ENCODE data around the gene PRKCH.
"Not testable (repeated sequence)": the region's sequence is repeated elsewhere in the genome, so short reads cannot be mapped to it uniquely, and the experiment has no call there.

Gene PRKCH

DNA sequence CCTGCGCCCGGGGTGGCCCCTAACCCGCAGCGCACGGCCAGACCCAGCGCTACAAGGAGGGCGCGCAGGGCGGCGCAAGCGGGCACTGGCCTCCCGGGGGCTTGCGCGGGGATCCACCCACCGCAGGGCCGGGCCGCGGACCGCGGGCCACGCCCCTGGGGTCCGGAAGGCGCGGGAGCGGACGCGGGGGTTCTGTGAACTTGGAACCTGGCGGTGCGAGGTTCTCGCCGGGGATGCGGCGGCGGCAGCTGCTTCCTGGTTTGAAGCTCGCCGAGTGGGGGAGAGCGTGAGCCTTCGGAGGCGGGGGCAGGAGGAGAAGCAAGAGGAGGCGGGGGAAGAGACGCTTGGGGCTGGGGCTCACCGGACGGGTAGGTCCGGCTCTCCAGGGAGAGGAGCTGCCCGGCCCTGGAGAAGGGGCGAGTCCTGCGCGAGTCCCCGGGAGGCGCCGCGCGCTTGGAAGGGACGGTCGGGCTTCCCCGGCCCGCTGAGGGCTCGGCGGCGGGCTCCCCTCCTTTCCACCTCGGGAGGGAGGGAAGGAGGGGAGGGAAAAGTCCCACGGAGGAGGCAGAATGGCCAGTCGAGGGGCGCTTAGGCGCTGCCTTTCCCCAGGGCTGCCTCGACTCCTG lies at the start of gene PRKCH:
Gene PRKCH, plus strand, starts transcription at position 195 of the 626 bp plus-strand sequence. CDS start 523 bp downstream, outside the sequence.
- DNase-seq = peak; percentile 83

DNA sequence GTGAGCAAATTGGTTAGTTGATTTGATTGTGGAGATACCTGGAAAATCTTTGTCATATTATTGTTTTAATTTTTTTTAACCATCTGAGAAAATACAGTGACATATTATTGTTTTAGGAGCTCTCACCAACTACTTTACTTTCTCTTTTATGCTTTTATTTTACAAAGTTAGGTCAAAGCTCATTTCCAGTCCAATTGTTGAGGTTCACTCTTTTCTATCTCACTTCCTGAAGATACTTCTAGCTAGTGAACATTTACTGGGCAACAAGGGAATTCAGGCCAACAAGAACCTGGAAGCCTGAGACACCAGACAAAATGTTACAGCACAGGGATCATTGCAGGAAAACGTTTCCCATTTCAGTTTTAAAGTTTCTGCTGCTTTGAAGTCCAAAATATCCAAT lies 44.1 kb upstream of the PRKCH start:
- DNase-seq = no peak

DNA sequence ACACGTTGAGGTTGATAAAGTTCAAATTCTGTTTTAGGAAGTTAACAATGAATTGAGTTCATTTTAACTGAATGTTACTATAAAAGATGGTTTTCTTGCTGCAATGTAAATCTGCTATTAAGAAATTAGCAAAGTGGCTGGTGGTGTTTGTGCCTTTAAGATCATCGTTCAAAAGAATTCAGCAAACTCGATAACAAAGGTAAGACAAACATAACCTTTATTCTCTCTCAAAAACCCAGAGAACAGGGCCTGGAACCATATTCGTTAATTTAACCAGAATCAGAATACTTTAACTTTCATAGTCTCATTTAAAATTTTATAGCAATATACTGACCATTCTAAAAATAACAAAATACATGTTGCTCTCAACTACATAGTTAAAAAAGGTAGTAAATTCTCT lies 43.6 kb upstream of the PRKCH start:
- DNase-seq = no peak

DNA sequence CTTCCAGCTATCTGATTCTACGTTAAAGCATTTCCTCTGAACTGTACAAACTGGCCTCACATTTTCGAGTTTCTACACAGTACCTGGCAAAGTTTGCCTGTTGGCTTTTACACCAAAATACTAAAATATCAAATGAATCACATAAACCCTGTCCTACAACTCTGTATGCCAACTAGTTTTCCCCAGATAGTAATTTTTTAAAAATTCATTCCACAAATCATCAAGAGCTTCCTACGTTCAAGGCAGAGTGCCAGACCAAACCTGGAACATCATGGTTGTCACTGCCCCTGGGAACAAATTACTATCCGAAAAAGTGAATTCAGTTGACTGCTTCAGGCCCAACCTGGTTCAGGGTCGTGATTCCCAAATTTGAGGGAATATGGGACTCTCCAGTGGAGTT lies 42.3 kb upstream of the PRKCH start:
- DNase-seq = no peak

DNA sequence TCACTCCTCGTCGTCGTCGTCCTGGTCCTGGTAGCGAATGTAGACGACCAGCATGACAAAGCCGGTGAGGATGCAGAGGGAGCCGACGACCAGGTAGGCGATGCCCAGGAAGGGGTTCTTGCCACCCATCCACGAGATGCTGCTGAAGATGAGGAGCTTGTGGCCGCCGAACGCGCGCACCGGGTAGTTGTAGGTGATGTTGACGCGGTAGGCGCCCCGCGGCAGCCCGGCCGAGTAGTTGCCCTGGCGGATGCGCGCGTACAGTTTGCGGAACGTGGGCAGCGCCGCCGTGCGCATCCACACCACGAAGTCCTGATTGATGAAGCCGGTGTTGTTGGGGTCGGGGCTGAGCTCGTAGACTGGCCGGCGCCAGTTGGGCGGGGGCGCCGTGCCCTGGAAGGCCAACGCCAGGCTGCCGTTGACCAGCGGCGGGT lies 41.3 kb upstream of the PRKCH start:
- peak; percentile 40 for DNase-seq

DNA sequence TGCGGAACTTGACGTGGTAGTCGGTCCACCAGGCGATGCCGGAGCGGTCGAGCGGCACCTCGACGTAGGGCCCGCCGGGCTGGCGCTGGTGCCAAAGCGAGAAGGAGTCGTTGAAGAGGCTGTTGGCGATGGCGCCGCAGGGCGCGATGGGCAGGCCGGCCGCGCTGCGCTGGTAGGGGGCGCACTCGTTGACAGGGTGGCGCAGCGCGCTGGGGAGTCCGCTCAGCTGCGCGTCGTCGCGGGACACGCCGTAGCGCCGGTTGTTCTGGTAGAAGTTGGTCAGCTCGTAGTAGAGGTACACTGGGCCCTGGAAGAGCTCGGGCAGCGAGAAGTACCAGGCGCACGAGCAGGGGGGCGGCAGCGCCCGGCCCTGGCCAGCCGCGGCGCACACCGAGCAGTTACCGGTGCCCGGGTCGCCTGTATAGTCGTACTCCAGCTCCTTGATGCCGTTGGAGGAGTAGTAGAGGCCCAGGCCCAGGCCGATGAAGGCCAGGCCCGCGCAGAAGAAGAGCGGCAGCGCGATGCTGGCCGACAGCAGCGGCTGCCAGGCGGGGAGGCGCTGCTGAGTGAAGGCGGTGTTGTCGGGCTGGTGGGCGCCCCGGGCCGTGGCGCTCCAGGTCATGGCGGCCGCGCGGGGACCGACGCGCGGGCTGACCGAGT lies 40.7 kb upstream of the PRKCH start:
- peak; percentile 77 for DNase-seq

DNA sequence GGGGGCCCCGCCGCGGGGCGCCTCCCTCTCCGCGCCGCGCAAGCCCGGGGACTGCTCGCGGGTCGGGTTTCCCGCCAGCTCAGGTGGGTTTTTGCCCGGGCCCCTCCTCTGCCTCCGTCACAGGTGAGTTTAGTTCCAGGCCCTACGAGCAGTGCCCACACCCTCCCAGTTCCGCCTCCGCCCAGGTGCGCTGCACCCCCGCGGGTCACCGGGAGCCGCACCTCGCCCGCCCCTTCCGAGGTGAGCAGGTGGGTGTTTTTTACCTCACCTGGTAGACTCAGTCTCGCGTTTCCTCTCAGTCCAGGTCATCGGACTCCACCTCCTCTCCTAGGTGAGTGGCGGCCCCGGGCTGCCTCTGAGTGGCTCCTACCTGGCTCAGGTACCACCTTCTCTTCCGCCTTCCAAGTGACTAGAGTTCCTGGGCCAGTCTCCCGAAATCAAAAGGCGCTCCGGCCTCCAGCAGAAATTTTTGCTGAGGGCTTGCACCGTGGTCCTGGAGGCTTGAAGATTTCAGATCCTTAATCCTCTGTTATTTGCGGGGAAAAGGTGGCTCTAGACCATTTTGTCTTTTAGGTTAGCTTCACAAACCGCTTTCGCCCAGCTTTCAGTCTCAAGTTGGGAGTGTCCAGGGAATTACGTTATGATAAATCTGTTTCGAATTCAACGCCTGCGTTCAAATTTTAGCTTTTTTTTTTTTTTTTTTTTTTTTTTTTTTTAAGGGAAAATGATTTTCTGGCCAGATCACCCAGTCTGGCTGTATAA lies 40.0 kb upstream of the PRKCH start, which contains the start of gene TMEM30B:
Gene TMEM30B, minus strand, starts transcription at position 153 of the 762 bp plus-strand sequence. CDS start 191 bp downstream, outside the sequence.
- DNase-seq = peak; percentile 15

DNA sequence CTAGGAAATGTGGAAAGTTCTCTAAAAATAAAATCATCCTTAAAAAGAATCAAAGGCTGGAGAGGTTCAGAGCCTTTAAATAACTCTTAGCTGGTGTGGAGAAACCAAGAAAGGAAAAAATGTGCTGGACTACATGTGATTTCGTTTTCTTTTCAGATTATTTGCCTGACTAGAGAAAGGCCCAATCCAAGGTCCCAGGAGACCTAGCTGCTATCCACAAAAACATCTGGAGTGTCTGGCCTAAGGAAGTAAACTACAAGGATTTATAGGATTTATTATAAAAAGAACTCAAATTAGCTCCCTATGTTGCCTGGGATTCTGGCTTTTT lies 39.5 kb upstream of the PRKCH start:
- no peak for DNase-seq

DNA sequence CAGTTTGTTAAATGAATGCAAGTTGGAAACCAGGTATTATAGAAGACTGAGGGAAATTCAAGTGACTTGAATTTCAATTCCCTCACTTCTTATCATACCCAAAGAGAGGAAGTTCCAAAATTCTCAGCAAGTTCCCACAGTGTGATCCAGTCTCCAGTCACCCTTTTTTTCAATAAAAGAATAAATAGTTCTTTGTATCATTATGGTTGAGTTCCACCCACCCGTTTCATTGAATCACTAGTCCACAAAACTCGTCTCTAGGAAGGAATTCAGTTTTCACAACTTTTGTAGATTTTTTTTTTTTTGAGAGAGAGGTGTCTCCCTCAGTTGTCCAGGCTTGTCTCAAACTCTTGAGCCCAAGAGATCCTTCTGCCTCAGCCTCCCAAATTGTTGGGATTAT lies 38.6 kb upstream of the PRKCH start:
- DNase-seq = no peak

DNA sequence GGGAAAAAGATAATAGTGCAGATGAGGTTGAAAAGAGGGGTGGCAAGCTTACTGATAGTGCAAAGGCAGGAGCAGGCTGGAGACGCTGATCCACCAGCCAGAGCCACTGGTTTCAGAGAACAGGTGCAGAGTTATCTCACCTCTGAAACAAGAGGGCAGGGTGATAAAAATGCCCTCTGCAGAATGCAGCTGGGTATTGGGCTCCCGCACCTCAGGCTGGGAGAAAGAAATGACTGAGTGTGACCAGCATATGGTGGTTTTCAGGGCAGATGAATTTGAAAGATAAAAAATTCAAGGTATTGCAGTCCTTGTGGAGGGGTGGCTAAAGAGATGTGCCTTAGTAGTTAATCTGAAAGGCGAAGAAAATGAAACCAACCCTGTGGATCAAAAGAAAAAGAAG lies 37.4 kb upstream of the PRKCH start:
- DNase-seq = no peak

DNA sequence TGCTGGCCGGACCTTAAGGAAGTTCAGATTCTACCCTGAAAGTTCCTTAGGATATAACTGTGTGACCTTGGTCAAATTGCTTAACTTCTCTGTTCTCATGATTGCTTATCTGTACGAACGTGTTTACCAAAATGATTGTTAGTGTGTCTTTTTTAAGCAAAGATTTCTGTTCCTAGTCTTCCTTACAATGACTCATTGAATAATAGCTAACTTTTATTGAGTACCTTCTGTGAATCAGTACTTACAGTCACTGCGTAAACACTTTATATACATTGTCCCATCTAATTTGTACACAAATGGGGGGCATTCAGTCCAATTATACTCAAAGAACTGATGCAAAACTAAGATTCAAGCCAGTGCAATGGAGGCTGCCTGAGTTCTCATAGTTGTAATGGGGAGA lies 36.0 kb upstream of the PRKCH start:
- no peak for DNase-seq

DNA sequence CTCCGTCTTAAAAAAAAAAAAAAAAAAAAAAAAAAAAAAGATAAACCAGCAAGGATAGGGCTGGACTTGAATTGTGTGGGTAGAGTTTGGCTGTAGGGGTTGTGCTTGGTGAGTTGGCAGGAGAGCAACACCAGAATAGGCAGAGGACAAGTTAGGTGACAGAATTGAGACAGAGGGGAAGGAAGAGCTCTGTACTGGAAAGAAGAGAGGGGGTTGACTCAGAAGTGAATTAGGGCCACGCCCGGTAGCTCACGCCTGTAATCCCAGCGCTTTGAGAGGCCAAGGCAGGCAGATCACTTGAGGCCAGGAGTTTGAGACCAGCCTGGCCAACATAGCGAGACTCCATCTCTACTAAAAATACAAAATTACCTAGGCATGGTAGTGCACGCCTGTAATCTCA lies 34.2 kb upstream of the PRKCH start:
- no peak for DNase-seq

DNA sequence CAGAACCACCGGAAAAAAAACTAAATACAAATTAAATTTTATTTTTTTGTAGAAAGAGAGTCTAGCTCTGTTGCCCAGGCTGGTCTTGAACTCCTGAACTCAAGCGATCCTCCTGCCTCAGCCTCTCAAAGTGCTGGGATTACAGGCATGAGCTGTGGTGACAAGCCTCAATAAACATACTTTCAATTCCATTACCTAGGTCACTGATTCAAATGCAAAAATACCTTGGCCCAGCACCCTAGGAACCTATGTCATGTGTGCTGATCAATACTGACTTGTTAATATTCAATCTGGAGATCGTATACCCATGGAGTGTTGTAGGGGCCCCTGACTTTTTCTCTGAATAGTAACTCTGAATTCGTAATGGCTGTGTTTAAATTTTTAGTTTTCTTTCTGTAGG lies 33.2 kb upstream of the PRKCH start:
- no peak for DNase-seq

DNA sequence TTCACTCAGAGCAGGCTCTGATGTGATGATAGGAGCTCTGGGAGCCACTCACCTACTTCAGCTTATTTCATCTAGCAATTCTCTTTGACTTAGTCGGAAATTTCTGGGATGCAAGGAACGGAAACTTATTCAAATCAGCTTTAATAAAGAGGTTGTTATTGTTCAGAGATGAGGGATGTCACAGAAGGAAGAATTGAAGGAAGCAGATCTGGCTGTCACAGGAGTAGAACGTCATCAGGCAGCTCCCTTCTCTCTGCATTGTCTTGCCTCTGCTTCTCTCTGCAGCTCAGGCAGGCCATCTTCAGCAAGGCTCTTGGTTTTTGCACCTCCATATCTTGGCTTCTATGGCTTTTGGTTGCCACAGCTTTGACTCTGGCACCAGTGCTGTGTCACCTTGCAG lies 32.7 kb upstream of the PRKCH start:
- DNase-seq = no peak

DNA sequence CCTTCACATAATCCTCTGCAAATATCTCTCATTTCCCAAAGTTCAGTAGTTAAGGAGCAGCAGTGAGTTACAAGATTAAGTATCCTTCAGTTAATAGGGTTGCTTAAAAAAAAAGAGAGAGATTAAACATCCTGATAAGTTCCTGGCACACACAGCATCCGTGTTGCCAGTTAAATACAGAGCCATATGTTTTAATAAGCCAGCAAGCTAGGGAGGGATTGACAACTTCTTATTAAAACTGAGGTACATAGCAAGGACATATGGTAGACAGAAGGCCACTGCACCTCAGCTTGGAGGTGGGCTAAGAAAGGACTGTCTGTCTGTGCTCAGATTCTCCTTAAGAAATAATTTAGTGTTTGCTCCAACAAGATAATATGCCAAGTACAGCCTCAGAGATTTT lies 30.7 kb upstream of the PRKCH start:
- DNase-seq = no peak

DNA sequence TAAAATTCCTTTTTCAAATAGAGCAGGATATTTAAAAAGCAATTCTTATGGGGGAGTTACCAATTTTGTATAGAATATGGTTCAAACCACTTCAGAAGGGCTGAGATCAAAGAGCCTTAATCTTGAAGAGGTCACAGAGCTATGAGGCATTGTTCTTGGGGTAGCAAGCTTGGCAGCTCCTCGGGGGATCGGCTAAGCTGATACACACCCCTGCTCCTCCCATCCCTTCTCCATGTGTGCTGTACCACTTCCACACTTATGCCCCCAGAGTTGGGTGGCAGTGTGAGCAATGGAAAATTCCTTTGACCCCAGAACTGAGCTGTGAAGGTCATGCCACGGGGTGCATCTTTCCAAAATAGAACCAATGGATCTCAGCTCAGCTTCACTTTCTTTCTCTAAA lies 25.2 kb upstream of the PRKCH start:
- DNase-seq = no peak

DNA sequence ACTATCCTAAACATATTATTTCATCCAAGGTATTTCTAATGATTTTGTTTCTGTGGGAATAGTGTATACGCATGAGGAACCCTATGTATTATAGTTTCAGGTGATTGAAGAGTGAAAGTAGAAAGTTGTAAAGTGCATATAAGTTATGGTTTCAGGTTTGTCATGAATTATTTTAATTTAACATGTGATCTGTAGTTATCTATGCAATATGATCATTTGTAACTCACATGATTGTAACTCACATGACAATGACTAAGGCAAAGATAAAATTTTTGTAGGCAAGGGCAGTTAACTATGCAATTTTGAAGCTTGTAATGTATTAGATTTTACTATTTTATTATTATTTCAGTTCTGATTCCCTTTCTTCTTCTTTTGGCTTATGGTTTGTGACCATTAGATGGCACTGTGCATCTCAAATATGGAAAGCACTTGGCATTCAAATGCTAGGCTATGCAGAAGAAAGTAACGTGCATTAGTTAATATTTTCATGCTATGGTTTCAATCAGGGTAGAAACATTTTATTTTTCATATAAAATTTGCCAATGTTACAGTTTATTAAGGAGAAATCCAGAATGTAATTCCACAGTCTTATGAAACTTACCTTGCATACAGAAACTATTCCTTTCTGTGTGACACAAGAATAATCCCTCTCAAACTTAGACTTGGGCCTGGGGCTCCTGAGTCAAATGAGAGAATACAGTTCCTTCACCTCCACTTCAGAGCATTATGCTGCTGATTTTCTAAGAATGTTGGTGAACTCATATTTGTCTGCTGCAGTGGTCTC lies 24.5 kb upstream of the PRKCH start:
- no peak for DNase-seq

DNA sequence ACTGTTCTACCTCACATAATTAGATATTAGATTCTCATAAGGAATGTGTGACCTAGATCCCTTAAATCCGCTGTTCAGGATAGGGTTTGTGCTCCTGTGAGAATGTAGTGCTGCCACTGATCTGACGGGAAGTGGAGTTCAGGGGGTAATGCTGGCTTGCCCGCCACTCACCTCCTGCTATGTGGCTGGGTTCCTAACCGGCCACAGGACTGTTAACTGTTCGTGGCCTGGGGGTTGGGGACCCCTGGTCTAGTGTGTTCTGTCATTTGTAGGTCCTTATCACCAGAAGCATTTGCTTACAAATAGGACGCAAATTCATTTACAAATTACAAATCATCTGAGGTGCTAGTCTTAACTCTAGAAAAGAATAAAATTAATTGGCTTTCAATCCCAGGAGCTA lies 23.8 kb upstream of the PRKCH start:
- no peak for DNase-seq

DNA sequence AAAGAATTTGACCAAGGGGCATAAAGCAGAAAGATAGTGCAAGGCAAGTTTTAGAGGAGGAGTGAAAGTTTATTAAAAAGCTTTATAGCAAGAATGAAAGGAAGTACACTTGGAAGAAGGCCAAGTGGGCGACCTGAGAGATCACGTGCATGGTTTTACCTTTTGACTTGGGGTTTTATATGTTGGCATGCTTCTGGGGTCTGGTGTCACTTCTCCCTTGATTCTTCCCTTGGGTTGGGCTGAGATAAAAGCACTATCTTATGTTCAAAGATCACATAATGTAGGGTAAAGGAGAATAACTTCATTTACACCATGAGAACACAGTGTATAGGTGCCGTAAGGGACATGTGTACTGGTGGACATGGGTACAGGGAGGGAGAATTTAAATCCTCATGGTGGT lies 22.6 kb upstream of the PRKCH start:
- no peak for DNase-seq

DNA sequence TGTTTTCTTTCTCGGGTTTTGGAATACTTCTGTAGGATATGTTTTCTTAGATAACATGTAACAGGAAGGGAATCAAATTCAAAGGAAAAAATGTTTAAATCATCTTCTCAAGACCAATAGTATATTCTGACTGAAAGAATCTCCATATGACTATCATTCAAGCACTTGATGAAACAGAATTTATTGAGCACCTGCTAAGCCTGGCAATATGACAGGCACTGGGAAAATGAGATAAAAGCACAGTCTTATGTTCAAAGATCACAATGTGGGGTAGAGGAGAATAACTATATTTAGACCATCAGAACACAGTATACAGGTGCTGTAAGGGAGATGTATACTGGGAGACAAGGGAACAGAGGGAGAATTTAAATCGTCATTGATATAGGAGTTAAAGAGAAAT lies 21.2 kb upstream of the PRKCH start:
- no peak for DNase-seq

DNA sequence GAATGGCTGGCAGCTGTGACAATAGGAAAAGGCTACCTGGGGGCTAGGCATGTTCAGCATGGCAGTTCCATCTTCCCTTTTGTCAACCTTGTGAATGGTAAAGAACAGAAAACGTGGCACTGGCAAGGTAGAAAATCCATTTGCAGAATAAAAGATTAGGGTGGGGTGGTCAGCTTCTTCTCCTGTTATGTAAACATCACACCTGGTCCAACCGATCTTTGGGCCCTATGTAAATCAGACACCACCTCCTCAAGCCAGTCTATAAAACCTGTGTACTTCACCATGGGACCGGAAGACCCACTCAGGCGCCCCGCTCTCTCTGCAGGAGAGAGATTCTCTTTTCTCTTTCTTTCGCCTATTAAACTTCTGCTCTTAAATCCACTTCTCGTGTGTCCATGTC lies 20.6 kb upstream of the PRKCH start:
- no peak for DNase-seq

DNA sequence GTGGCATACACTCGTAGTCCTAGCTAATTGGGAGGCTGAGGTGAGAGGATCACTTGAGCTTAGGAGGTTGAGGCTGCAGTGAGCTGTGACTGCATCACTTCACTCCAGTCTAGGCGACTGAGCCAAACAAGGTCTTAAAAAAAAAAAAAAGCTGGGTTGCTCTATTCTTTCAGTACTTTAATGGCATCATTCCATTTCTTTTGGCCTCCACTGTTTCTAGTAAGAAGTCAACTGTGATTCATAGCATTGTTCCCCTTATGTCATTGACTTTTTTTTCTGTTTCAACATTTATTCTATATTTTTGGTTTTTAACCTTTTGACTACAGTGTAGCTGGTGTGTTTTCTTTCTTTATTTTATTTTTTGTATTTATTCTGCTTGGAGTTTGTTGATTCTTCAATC lies 16.7 kb upstream of the PRKCH start:
- DNase-seq = no peak

DNA sequence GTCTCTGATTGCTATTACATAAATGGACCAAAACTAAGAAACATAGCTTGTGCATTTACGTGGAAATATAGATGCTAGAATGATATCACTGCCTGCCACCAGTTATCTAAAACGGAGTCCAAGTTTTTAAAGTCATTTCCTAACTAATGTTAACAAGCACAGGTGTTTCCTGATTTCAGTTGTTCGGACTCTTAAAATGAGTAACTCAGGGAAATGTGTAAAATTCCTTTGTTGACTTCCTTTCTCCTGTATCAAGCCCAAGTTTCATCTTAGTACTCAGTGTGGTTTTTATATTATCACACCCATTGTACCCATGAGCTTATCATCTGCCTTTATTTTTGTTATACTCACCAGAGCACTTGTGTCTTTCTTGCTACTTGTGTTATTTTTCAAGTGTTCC lies 13.2 kb upstream of the PRKCH start:
- DNase-seq = no peak

DNA sequence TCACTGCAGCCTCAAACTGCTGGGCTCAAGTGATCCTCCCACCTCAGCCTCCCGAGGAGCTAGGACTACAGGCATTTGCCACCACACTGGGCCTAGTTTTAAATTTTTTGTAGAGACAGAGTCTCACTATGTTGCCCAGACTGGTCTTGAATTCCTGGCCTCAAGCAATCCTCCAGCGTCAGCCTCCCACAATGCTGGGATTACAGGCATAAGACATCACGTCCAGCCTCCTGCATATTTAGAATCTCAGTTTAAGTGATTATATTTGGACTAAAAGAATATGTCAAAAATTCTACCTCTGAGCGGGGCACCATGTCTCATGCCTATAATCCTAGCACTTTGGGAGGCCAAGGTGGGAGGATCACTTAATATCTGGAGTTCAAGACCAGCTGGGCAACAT lies 12.7 kb upstream of the PRKCH start:
- not testable (repeated sequence) for DNase-seq
